ENCODE measurements around the gene PAQR7.

Gene PAQR7

GRCh38 chr1:25866288-25866687 lies 9.2 kb downstream of the PAQR7 start:
- H3K4me3 ChIP-seq (ENCODE audit: insufficient read depth, low read depth, low read length), result no peak overlapping the region
- WGBS, 2 experiments, result 88 to 95% methylated on average over 1 of the region's 1 CpG
- H3K36me3 ChIP-seq (ENCODE audit: control insufficient read depth, insufficient read depth, low read length), result no peaks in the 10 kb centered on the region
- no peak overlapping the region for H3K27ac ChIP-seq (ENCODE audit: insufficient read depth, low read depth, low read length, poor library complexity, severe bottlenecking)
- no peaks in the 10 kb centered on the region for H3K9me3 ChIP-seq (ENCODE audit: control insufficient read depth, low read length)
- H3K27me3 ChIP-seq (ENCODE audit: control insufficient read depth, insufficient read depth, low read length, poor library complexity, severe bottlenecking), result no peaks in the 10 kb centered on the region
- peaks cover 10% of the 10 kb centered on the region for H3K4me1 ChIP-seq (ENCODE audit: control insufficient read depth, insufficient read depth, low read length)

GRCh38 chr1:25864434-25864833 lies 11.1 kb downstream of the PAQR7 start:
- Histone ChIP-seq H3K4me1 (ENCODE audit: control insufficient read depth, insufficient read depth, low read length) (peaks cover 4% of the 10 kb centered on the region), H3K27me3 (ENCODE audit: control insufficient read depth, insufficient read depth, low read length, poor library complexity, severe bottlenecking) (no peaks in the 10 kb centered on the region), H3K4me3 (ENCODE audit: insufficient read depth, low read depth, low read length) (no peak overlapping the region), H3K36me3 (ENCODE audit: control insufficient read depth, insufficient read depth, low read length) (no peaks in the 10 kb centered on the region), H3K27ac (ENCODE audit: insufficient read depth, low read depth, low read length, poor library complexity, severe bottlenecking) (no peak overlapping the region), H3K9me3 (ENCODE audit: control insufficient read depth, low read length) (no peaks in the 10 kb centered on the region)
- 86 to 93% methylated on average over 3 of the region's 3 CpGs for WGBS, 2 experiments

GRCh38 chr1:25863486-25864262 lies 11.8 kb downstream of the PAQR7 start:
- Histone ChIP-seq H3K36me3 (ENCODE audit: control insufficient read depth, insufficient read depth, low read length) (no peaks in the 10 kb centered on the region), H3K4me3 (ENCODE audit: insufficient read depth, low read depth, low read length) (no peak overlapping the region), H3K9me3 (ENCODE audit: control insufficient read depth, low read length) (no peaks in the 10 kb centered on the region), H3K27me3 (ENCODE audit: control insufficient read depth, insufficient read depth, low read length, poor library complexity, severe bottlenecking) (no peaks in the 10 kb centered on the region), H3K4me1 (ENCODE audit: control insufficient read depth, insufficient read depth, low read length) (peaks cover 3% of the 10 kb centered on the region), H3K27ac (ENCODE audit: insufficient read depth, low read depth, low read length, poor library complexity, severe bottlenecking) (no peak overlapping the region)
- WGBS, 2 experiments, result 93 to 94% methylated on average over 25 of the region's 25 CpGs

- WGBS, 2 experiments, result 94% methylated on average over 20 of the region's 20 CpGs
- no peaks in the 10 kb centered on the region for H3K27me3 ChIP-seq (ENCODE audit: control insufficient read depth, insufficient read depth, low read length, poor library complexity, severe bottlenecking)
- H3K4me1 ChIP-seq (ENCODE audit: control insufficient read depth, insufficient read depth, low read length), result peaks cover 7% of the 10 kb centered on the region
- H3K36me3 ChIP-seq (ENCODE audit: control insufficient read depth, insufficient read depth, low read length), result no peaks in the 10 kb centered on the region
- H3K4me3 ChIP-seq (ENCODE audit: insufficient read depth, low read depth, low read length), result no peak overlapping the region
- H3K27ac ChIP-seq (ENCODE audit: insufficient read depth, low read depth, low read length, poor library complexity, severe bottlenecking), result no peak overlapping the region
- no peaks in the 10 kb centered on the region for H3K9me3 ChIP-seq (ENCODE audit: control insufficient read depth, low read length)
Observed at GRCh38 chr1:25862785-25863485, 12.6 kb downstream of the PAQR7 start.

- WGBS, 2 experiments, result 83 to 85% methylated on average over 16 of the region's 16 CpGs
- H3K27ac ChIP-seq (ENCODE audit: insufficient read depth, low read depth, low read length, poor library complexity, severe bottlenecking), result no peak overlapping the region
- H3K4me1 ChIP-seq (ENCODE audit: control insufficient read depth, insufficient read depth, low read length), result peaks cover 7% of the 10 kb centered on the region
- no peaks in the 10 kb centered on the region for H3K9me3 ChIP-seq (ENCODE audit: control insufficient read depth, low read length)
- no peak overlapping the region for H3K4me3 ChIP-seq (ENCODE audit: insufficient read depth, low read depth, low read length)
- no peaks in the 10 kb centered on the region for H3K27me3 ChIP-seq (ENCODE audit: control insufficient read depth, insufficient read depth, low read length, poor library complexity, severe bottlenecking)
- H3K36me3 ChIP-seq (ENCODE audit: control insufficient read depth, insufficient read depth, low read length), result no peaks in the 10 kb centered on the region
Observed at GRCh38 chr1:25861316-25862286, 13.9 kb downstream of the PAQR7 start.

GRCh38 chr1:25858906-25859789 lies 16.4 kb downstream of the PAQR7 start, which contains the start of gene AUNIP:
AUNIP (minus strand) TSS chr1:25859457; CDS start chr1:25859357, 100 bp downstream.
- peak within 1 kb of the TSS; percentile 61 for H3K4me3 ChIP-seq (ENCODE audit: insufficient read depth, low read depth, low read length)
- no peaks in the 10 kb centered on the region for H3K36me3 ChIP-seq (ENCODE audit: control insufficient read depth, insufficient read depth, low read length)
- H3K27ac ChIP-seq (ENCODE audit: insufficient read depth, low read depth, low read length, poor library complexity, severe bottlenecking), result no peak within 1 kb of the TSS
- WGBS, 2 experiments, result 1% methylated on average over 77 of the region's 77 CpGs
- H3K9me3 ChIP-seq (ENCODE audit: control insufficient read depth, low read length), result no peaks in the 10 kb centered on the region
- H3K27me3 ChIP-seq (ENCODE audit: control insufficient read depth, insufficient read depth, low read length, poor library complexity, severe bottlenecking), result no peaks in the 10 kb centered on the region
- peaks cover 7% of the 10 kb centered on the region for H3K4me1 ChIP-seq (ENCODE audit: control insufficient read depth, insufficient read depth, low read length)

GRCh38 chr1:25858494-25858893 lies 17.0 kb downstream of the PAQR7 start:
- no peaks in the 10 kb centered on the region for H3K27me3 ChIP-seq (ENCODE audit: control insufficient read depth, insufficient read depth, low read length, poor library complexity, severe bottlenecking)
- H3K9me3 ChIP-seq (ENCODE audit: control insufficient read depth, low read length), result no peaks in the 10 kb centered on the region
- H3K4me1 ChIP-seq (ENCODE audit: control insufficient read depth, insufficient read depth, low read length), result peaks cover 7% of the 10 kb centered on the region
- peak overlapping the region; percentile 61 for H3K4me3 ChIP-seq (ENCODE audit: insufficient read depth, low read depth, low read length)
- H3K27ac ChIP-seq (ENCODE audit: insufficient read depth, low read depth, low read length, poor library complexity, severe bottlenecking), result no peak overlapping the region
- H3K36me3 ChIP-seq (ENCODE audit: control insufficient read depth, insufficient read depth, low read length), result no peaks in the 10 kb centered on the region
- WGBS, 2 experiments, result 36 to 37% methylated on average over 7 of the region's 7 CpGs

GRCh38 chr1:25856856-25857255 lies 18.7 kb downstream of the PAQR7 start:
- Histone ChIP-seq H3K9me3 (ENCODE audit: control insufficient read depth, low read length) (no peaks in the 10 kb centered on the region), H3K27ac (ENCODE audit: insufficient read depth, low read depth, low read length, poor library complexity, severe bottlenecking) (no peak overlapping the region), H3K4me3 (ENCODE audit: insufficient read depth, low read depth, low read length) (no peak overlapping the region), H3K36me3 (ENCODE audit: control insufficient read depth, insufficient read depth, low read length) (no peaks in the 10 kb centered on the region), H3K27me3 (ENCODE audit: control insufficient read depth, insufficient read depth, low read length, poor library complexity, severe bottlenecking) (no peaks in the 10 kb centered on the region), H3K4me1 (ENCODE audit: control insufficient read depth, insufficient read depth, low read length) (peaks cover 7% of the 10 kb centered on the region)
- WGBS, 2 experiments, result 88 to 91% methylated on average over 11 of the region's 11 CpGs

GRCh38 chr1:25854554-25854953 lies 21.0 kb downstream of the PAQR7 start:
- H3K4me1 ChIP-seq (ENCODE audit: control insufficient read depth, insufficient read depth, low read length), result peaks cover 4% of the 10 kb centered on the region
- H3K27ac ChIP-seq (ENCODE audit: insufficient read depth, low read depth, low read length, poor library complexity, severe bottlenecking), result no peak overlapping the region
- no peaks in the 10 kb centered on the region for H3K9me3 ChIP-seq (ENCODE audit: control insufficient read depth, low read length)
- no peak overlapping the region for H3K4me3 ChIP-seq (ENCODE audit: insufficient read depth, low read depth, low read length)
- WGBS, 2 experiments, result 94 to 98% methylated on average over 1 to 2 of the region's 2 CpGs
- no peaks in the 10 kb centered on the region for H3K27me3 ChIP-seq (ENCODE audit: control insufficient read depth, insufficient read depth, low read length, poor library complexity, severe bottlenecking)
- no peaks in the 10 kb centered on the region for H3K36me3 ChIP-seq (ENCODE audit: control insufficient read depth, insufficient read depth, low read length)

Measured in ectodermal cell (in vitro differentiated cells).